A549 treated with AZD2906 at 1 μM for 4 hours (cell line): ENCODE results near the gene SUSD2. TPM values are rescaled to one million over a fixed set of nuclear protein-coding genes. Genes with fewer than 3 reads are reported as not detected.

Experiments
- total RNA-seq: library from RNA; stranded (reverse); fragments of 200-300 nt; extraction: Qiagen RNA extraction; gene quantifications from 5 replicates; pipeline ENCODE4 v1.2.3, GENCODE V29; 2022

SUSD2 gene, protein sequence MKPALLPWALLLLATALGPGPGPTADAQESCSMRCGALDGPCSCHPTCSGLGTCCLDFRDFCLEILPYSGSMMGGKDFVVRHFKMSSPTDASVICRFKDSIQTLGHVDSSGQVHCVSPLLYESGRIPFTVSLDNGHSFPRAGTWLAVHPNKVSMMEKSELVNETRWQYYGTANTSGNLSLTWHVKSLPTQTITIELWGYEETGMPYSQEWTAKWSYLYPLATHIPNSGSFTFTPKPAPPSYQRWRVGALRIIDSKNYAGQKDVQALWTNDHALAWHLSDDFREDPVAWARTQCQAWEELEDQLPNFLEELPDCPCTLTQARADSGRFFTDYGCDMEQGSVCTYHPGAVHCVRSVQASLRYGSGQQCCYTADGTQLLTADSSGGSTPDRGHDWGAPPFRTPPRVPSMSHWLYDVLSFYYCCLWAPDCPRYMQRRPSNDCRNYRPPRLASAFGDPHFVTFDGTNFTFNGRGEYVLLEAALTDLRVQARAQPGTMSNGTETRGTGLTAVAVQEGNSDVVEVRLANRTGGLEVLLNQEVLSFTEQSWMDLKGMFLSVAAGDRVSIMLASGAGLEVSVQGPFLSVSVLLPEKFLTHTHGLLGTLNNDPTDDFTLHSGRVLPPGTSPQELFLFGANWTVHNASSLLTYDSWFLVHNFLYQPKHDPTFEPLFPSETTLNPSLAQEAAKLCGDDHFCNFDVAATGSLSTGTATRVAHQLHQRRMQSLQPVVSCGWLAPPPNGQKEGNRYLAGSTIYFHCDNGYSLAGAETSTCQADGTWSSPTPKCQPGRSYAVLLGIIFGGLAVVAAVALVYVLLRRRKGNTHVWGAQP
- total RNA-seq = 67.6 to 83.6 TPM (median 81.4 TPM) in 5 replicates

DNA sequence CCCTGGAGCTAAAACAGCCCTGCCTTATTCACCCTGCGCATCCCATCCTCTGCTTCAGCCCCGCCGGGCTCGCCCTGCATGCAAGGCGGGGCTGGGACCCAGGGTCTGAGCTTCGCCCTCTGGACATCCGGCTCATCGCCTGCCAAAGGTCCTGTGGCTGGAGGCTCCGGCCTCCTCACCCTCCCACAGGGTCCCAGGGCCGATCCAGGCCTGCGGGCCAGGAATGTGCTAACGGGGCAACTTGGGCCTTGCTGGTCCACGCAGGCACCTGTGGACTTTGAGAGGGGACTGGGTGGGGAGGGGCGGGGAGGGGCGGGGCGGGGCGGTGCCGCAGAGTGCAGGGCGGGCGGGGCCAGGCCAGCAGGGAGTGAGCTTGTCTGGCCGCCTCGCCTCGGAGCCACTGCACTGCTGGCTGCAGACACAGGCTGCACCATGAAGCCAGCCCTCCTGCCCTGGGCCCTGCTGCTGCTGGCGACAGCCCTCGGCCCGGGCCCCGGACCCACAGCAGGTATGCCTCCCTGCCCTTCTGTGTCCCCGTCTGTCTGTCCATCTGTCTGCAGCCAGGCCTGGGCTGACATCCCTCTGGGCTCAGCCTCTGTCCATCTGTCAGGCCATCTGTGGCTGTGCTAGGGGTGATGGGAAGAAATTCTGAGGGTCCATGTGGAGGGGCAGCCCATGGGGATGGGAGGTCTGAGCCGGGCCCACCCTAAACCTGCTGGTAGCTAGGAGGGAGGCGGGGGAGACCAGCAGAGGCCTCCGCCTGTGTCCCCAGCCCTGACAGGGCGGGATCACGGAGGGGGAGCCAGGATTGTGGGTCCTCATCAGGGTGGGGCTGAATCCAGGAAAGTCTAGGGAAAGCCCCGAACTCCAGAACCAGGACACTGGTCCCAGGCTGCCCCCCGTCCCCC is at the start of gene SUSD2:
Gene SUSD2, plus strand, starts transcription at position 400 of the 908 bp plus-strand sequence. Its CDS starts 33 bp downstream, at position 433.

Other genes with a start within 250 kb of the SUSD2 start
- 0.15 to 0.48 TPM (median 0.34 TPM) in 5 replicates for gene GSTT2B, start 220.3 kb upstream of the SUSD2 start, total RNA-seq
- gene DDTL, start 214.6 kb upstream of the SUSD2 start, total RNA-seq = 1.3 to 1.8 TPM (median 1.7 TPM) in 5 replicates
- gene DDT, start 207.0 kb upstream of the SUSD2 start, total RNA-seq = 114 to 185 TPM (median 157 TPM) in 5 replicates
- gene GSTT2, start 201.4 kb upstream of the SUSD2 start, total RNA-seq = 0.27 TPM in 1 of 5 replicates, not detected in the others
- not detected in 5 replicates for gene GSTT4, start 176.0 kb upstream of the SUSD2 start, total RNA-seq
- 28.4 to 38.5 TPM (median 35.0 TPM) in 5 replicates for gene CABIN1, start 170.2 kb upstream of the SUSD2 start, total RNA-seq
- gene GGT5, start 63.6 kb downstream of the SUSD2 start, total RNA-seq = 4.3 to 5.1 TPM (median 4.6 TPM) in 5 replicates
- gene SPECC1L, start 89.3 kb downstream of the SUSD2 start, total RNA-seq = 13.4 to 18.0 TPM (median 15.2 TPM) in 5 replicates
- 0.42 to 0.92 TPM (median 0.70 TPM) in 5 replicates for gene ADORA2A, start 246.1 kb downstream of the SUSD2 start, total RNA-seq